ENCODE measurements around the gene GPR146.
"Not testable (repeated sequence)": the region's sequence is repeated elsewhere in the genome, so short reads cannot be mapped to it uniquely, and the experiment has no call there.

DNA sequence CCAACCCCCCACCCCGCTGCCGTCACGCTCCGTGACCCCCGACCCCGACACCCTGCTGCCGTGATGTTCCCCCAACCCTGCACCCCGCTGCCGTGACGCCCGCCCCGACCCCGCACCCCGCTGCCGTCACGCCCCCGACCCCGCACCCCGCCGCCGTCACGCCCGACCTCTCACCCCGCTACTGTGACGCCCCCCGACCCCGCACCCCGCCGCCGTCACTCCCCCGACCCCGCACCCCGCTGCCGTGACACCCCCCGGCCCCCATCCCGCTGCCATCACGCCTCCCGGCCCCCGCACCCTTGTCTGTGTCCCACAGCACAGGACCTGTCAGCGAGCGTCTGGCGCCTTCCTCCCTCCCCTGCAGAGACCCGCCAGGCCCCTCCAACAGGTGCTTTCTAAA lies 29.7 kb downstream of the GPR146 start:
- TF ChIP-seq, protein P1, sequence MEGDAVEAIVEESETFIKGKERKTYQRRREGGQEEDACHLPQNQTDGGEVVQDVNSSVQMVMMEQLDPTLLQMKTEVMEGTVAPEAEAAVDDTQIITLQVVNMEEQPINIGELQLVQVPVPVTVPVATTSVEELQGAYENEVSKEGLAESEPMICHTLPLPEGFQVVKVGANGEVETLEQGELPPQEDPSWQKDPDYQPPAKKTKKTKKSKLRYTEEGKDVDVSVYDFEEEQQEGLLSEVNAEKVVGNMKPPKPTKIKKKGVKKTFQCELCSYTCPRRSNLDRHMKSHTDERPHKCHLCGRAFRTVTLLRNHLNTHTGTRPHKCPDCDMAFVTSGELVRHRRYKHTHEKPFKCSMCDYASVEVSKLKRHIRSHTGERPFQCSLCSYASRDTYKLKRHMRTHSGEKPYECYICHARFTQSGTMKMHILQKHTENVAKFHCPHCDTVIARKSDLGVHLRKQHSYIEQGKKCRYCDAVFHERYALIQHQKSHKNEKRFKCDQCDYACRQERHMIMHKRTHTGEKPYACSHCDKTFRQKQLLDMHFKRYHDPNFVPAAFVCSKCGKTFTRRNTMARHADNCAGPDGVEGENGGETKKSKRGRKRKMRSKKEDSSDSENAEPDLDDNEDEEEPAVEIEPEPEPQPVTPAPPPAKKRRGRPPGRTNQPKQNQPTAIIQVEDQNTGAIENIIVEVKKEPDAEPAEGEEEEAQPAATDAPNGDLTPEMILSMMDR (IDR thresholded peaks at IDR 0.05): not testable (repeated sequence)
- TF ChIP-seq, protein P2, sequence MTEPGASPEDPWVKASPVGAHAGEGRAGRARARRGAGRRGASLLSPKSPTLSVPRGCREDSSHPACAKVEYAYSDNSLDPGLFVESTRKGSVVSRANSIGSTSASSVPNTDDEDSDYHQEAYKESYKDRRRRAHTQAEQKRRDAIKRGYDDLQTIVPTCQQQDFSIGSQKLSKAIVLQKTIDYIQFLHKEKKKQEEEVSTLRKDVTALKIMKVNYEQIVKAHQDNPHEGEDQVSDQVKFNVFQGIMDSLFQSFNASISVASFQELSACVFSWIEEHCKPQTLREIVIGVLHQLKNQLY (CRISPR knock-in tag; IDR thresholded peaks at IDR 0.05): not testable (repeated sequence)
- not testable (repeated sequence) for TF ChIP-seq CREB1 (CRISPR knock-in tag; IDR thresholded peaks at IDR 0.05); TCF7 (CRISPR knock-in tag; IDR thresholded peaks at IDR 0.05; ENCODE audit: low read depth); CBFB (CRISPR knock-in tag; IDR thresholded peaks at IDR 0.05; ENCODE audit: low read depth); NFE2L1 (CRISPR knock-in tag; IDR thresholded peaks at IDR 0.05); FOXJ3 (CRISPR knock-in tag; IDR thresholded peaks at IDR 0.05; ENCODE audit: borderline replicate concordance)
- TF ChIP-seq, protein P3, sequence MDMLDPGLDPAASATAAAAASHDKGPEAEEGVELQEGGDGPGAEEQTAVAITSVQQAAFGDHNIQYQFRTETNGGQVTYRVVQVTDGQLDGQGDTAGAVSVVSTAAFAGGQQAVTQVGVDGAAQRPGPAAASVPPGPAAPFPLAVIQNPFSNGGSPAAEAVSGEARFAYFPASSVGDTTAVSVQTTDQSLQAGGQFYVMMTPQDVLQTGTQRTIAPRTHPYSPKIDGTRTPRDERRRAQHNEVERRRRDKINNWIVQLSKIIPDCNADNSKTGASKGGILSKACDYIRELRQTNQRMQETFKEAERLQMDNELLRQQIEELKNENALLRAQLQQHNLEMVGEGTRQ (CRISPR knock-in tag; IDR thresholded peaks at IDR 0.05): not testable (repeated sequence)
- TF ChIP-seq, protein P4, sequence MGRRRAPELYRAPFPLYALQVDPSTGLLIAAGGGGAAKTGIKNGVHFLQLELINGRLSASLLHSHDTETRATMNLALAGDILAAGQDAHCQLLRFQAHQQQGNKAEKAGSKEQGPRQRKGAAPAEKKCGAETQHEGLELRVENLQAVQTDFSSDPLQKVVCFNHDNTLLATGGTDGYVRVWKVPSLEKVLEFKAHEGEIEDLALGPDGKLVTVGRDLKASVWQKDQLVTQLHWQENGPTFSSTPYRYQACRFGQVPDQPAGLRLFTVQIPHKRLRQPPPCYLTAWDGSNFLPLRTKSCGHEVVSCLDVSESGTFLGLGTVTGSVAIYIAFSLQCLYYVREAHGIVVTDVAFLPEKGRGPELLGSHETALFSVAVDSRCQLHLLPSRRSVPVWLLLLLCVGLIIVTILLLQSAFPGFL (CRISPR knock-in tag; IDR thresholded peaks at IDR 0.05; ENCODE audit: borderline replicate concordance): not testable (repeated sequence)
